Measurements from ENCODE around the gene XPR1.

Gene XPR1

GRCh38 chr1:180781718-180782117, 149.9 kb downstream of the XPR1 start:
- no peak for TF ChIP-seq REST (IDR thresholded peaks at IDR 0.05; ENCODE audit: low read depth)
- no peak for TF ChIP-seq YY1 (IDR thresholded peaks at IDR 0.05; ENCODE audit: low read depth)
- no peak for TF ChIP-seq CREB1 (IDR thresholded peaks at IDR 0.05; ENCODE audit: low read depth)
- TF ChIP-seq NFIC (IDR thresholded peaks at IDR 0.05) = no peak
- no peak for TF ChIP-seq CEBPB (IDR thresholded peaks at IDR 0.05)
- TF ChIP-seq TEAD4 (IDR thresholded peaks at IDR 0.05) = no peak
- TF ChIP-seq FOXM1 (IDR thresholded peaks at IDR 0.05; ENCODE audit: borderline replicate concordance, low read depth) = no peak
- no peak for TF ChIP-seq ZBTB7A (IDR thresholded peaks at IDR 0.05; ENCODE audit: low read depth)
- TF ChIP-seq USF1 (IDR thresholded peaks at IDR 0.05) = no peak

- TF ChIP-seq ZBTB7A (IDR thresholded peaks at IDR 0.05; ENCODE audit: low read depth) (no peak), TCF12 (IDR thresholded peaks at IDR 0.05; ENCODE audit: low read depth) (no peak), YY1 (IDR thresholded peaks at IDR 0.05; ENCODE audit: low read depth) (no peak), NFIC (IDR thresholded peaks at IDR 0.05) (no peak), FOXM1 (IDR thresholded peaks at IDR 0.05; ENCODE audit: borderline replicate concordance, low read depth) (no peak), TAF1 (IDR thresholded peaks at IDR 0.05; ENCODE audit: low read depth) (no peak), EGR1 (IDR thresholded peaks at IDR 0.05) (no peak), EP300 (IDR thresholded peaks at IDR 0.05; ENCODE audit: borderline replicate concordance) (no peak), MAX (IDR thresholded peaks at IDR 0.05) (no peak), RAD21 (IDR thresholded peaks at IDR 0.05; ENCODE audit: low read depth) (no peak), CEBPB (IDR thresholded peaks at IDR 0.05) (no peak)
Measured at GRCh38 chr1:180785291-180785690, 153.5 kb downstream of the XPR1 start.

- TF ChIP-seq YY1 (IDR thresholded peaks at IDR 0.05; ENCODE audit: low read depth) (no peak), USF1 (IDR thresholded peaks at IDR 0.05) (no peak), TCF12 (IDR thresholded peaks at IDR 0.05; ENCODE audit: low read depth) (no peak), TEAD4 (IDR thresholded peaks at IDR 0.05) (no peak)
Measured at GRCh38 chr1:180785887-180786286, 154.1 kb downstream of the XPR1 start.

GRCh38 chr1:180786624-180787023, 154.8 kb downstream of the XPR1 start:
- TF ChIP-seq TAF1 (IDR thresholded peaks at IDR 0.05; ENCODE audit: low read depth) (no peak), RAD21 (IDR thresholded peaks at IDR 0.05; ENCODE audit: low read depth) (no peak), TCF12 (IDR thresholded peaks at IDR 0.05; ENCODE audit: low read depth) (no peak), CREB1 (IDR thresholded peaks at IDR 0.05; ENCODE audit: low read depth) (no peak), YY1 (IDR thresholded peaks at IDR 0.05; ENCODE audit: low read depth) (no peak), TEAD4 (IDR thresholded peaks at IDR 0.05) (no peak), ZBTB7A (IDR thresholded peaks at IDR 0.05; ENCODE audit: low read depth) (no peak), NFIC (IDR thresholded peaks at IDR 0.05) (no peak), EGR1 (IDR thresholded peaks at IDR 0.05) (no peak), MAX (IDR thresholded peaks at IDR 0.05) (no peak), USF1 (IDR thresholded peaks at IDR 0.05) (no peak), EP300 (IDR thresholded peaks at IDR 0.05; ENCODE audit: borderline replicate concordance) (no peak), REST (IDR thresholded peaks at IDR 0.05; ENCODE audit: low read depth) (no peak), FOXM1 (IDR thresholded peaks at IDR 0.05; ENCODE audit: borderline replicate concordance, low read depth) (no peak), CEBPB (IDR thresholded peaks at IDR 0.05) (no peak)

- no peak for TF ChIP-seq CREB1 (IDR thresholded peaks at IDR 0.05; ENCODE audit: low read depth)
- TF ChIP-seq CEBPB (IDR thresholded peaks at IDR 0.05) = no peak
- no peak for TF ChIP-seq TEAD4 (IDR thresholded peaks at IDR 0.05)
- no peak for TF ChIP-seq FOXM1 (IDR thresholded peaks at IDR 0.05; ENCODE audit: borderline replicate concordance, low read depth)
- TF ChIP-seq RAD21 (IDR thresholded peaks at IDR 0.05; ENCODE audit: low read depth) = no peak
- TF ChIP-seq TAF1 (IDR thresholded peaks at IDR 0.05; ENCODE audit: low read depth) = no peak
- TF ChIP-seq USF1 (IDR thresholded peaks at IDR 0.05) = no peak
- no peak for TF ChIP-seq YY1 (IDR thresholded peaks at IDR 0.05; ENCODE audit: low read depth)
- TF ChIP-seq ZBTB7A (IDR thresholded peaks at IDR 0.05; ENCODE audit: low read depth) = no peak
- TF ChIP-seq NFIC (IDR thresholded peaks at IDR 0.05) = no peak
- TF ChIP-seq REST (IDR thresholded peaks at IDR 0.05; ENCODE audit: low read depth) = no peak
- TF ChIP-seq MAX (IDR thresholded peaks at IDR 0.05) = no peak
- TF ChIP-seq EGR1 (IDR thresholded peaks at IDR 0.05) = no peak
- TF ChIP-seq TCF12 (IDR thresholded peaks at IDR 0.05; ENCODE audit: low read depth) = no peak
- no peak for TF ChIP-seq EP300 (IDR thresholded peaks at IDR 0.05; ENCODE audit: borderline replicate concordance)
Measured at GRCh38 chr1:180787628-180788307, 155.9 kb downstream of the XPR1 start.

All from Ishikawa (cell line).